ENCODE measurements around the gene TH. TPM values are rescaled to one million over a fixed set of nuclear protein-coding genes. Genes with fewer than 3 reads are reported as not detected.

TH gene
- total and polyA plus RNA-seq, 2 of the 8 experiments (the other 6 are each of a cell fraction or from before 2014, with no cell fraction given): 0.09 TPM; not detected in 1

- CTCF ChIA-PET (ENCODE audit: partially characterized antibody): interaction anchor here (8.6 kb wide), 1 partner anchor 95 kb away, joined by 248 read pairs; the partner anchor contains the start of genes C11orf21 and TSPAN32
- no peaks in the 10 kb centered on the region; the same call in 1 of the 2 replicates for H3K79me1 ChIP-seq (ENCODE audit: low read depth, low read length)
- H4K8ac ChIP-seq (ENCODE audit: extremely low read depth, insufficient read depth, low read length): no peak overlapping the region
- peaks cover 3% of the 10 kb centered on the region; the same call in 1 of the 2 replicates for H3K23me2 ChIP-seq (ENCODE audit: low read depth, low read length)
- TF ChIP-seq YY1 (IDR thresholded peaks at IDR 0.05; ENCODE audit: low read depth, low read length) (no peak), KDM1A (IDR thresholded peaks at IDR 0.05; ENCODE audit: borderline replicate concordance, low read length) (no peak), EGR1 (IDR thresholded peaks at IDR 0.05; ENCODE audit: borderline replicate concordance, low read depth, low read length) (no peak)
- no peaks in the 10 kb centered on the region for H3K27me3 ChIP-seq (replicated peaks in 1 of 4; ENCODE audit: control insufficient read depth in 3 of 4, extremely low read depth in 1 of 4, insufficient read depth in 3 of 4, low read length in 3 of 4)
- no peaks in the 10 kb centered on the region for H3K79me2 ChIP-seq (ENCODE audit: control insufficient read depth in 1 of 2, insufficient read depth in 2 of 2, low read length in 2 of 2)
- H4K20me1 ChIP-seq (replicated peaks in 1 of 2; ENCODE audit: control insufficient read depth in 1 of 2, insufficient read depth in 2 of 2, low read length in 2 of 2): no peaks in the 10 kb centered on the region
- DNase-seq (ENCODE audit: low read depth in 1 of 2, low spot score in 2 of 2) (peak in 1 of 2 experiments; percentile 20), FAIRE-seq (no peak)
- 83% methylated on average over 1 of the region's 1 CpG; no CpG with 5 or more reads in 1 of the 2 experiments for WGBS, 2 experiments (ENCODE audit: extremely low coverage in 1 of 2, insufficient coverage in 1 of 2, insufficient read length in 1 of 2, insufficient replicate concordance in 2 of 2, low coverage in 1 of 2, low lambda C conversion rate in 2 of 2, missing lambda C conversion rate in 1 of 2)
- H3K4ac ChIP-seq (replicated peaks; ENCODE audit: insufficient read length, low read depth, low read length): no peak overlapping the region
- no peak overlapping the region for H3K9ac ChIP-seq (replicated peaks in 1 of 4; ENCODE audit: extremely low read depth in 1 of 4, low read depth in 3 of 4, low read length in 3 of 4)
- no peak overlapping the region for H3K4me2 ChIP-seq (ENCODE audit: insufficient read depth in 1 of 2, low read depth in 2 of 2, low read length in 2 of 2)
- H3K27ac ChIP-seq (ENCODE audit: low read depth, low read length): no peak overlapping the region
- H2BK20ac ChIP-seq (ENCODE audit: low read length): no peak overlapping the region
- no peak overlapping the region for H4K91ac ChIP-seq (replicated peaks; ENCODE audit: insufficient read length, low read length)
- no peak overlapping the region for H3K18ac ChIP-seq (ENCODE audit: extremely low read depth, low read length)
- H2BK15ac ChIP-seq (ENCODE audit: low read length): no peak overlapping the region
- no peaks in the 10 kb centered on the region; a peak in 1 of 7 replicates for H3K4me1 ChIP-seq (replicated peaks in 1 of 4; ENCODE audit: control insufficient read depth in 3 of 4, insufficient read depth in 4 of 4, low read length in 3 of 4)
- H3K9me3 ChIP-seq (ENCODE audit: insufficient read depth in 2 of 2, low read depth in 1 of 2, low read length in 1 of 2): no peaks in the 10 kb centered on the region
- H3K36me3 ChIP-seq (ENCODE audit: control insufficient read depth in 2 of 4, insufficient read depth in 4 of 4, low read length in 3 of 4): no peaks in the 10 kb centered on the region
- H2BK5ac ChIP-seq (ENCODE audit: low read depth, low read length): no peak overlapping the region
- POLR2A ChIA-PET (ENCODE audit: partially characterized antibody): no interaction called here
- H4K5ac ChIP-seq (ENCODE audit: insufficient read length, low read depth, low read length): no peak overlapping the region
- no peak overlapping the region for H3K14ac ChIP-seq (ENCODE audit: insufficient read length)
- H2AK5ac ChIP-seq (ENCODE audit: low read depth, low read length): no peak overlapping the region
- no peak overlapping the region for H3K23ac ChIP-seq (ENCODE audit: insufficient read length)
- H2AFZ ChIP-seq (ENCODE audit: low read length): no peak overlapping the region
- H3K56ac ChIP-seq (replicated peaks; ENCODE audit: insufficient read length, low read depth, low read length): no peak overlapping the region
- no peak overlapping the region for H2BK12ac ChIP-seq (ENCODE audit: low read depth, low read length)
- no peak overlapping the region for H3K4me3 ChIP-seq (ENCODE audit: extremely low read depth in 1 of 4, insufficient read depth in 2 of 4, low read depth in 3 of 4, low read length in 4 of 4)
- H2BK120ac ChIP-seq (replicated peaks; ENCODE audit: low read depth, low read length): no peak overlapping the region
Observed at GRCh38 chr11:2205214-2205720, 33.7 kb upstream of the TH start.
